Pons (tissue), 1 donor: ENCODE data around the gene DLX4.
A peak's percentile ranks its signal among the peaks of the same experiment; 100 is the strongest.

Experiments
- DNase-seq: peaks from one replicate; pipeline ENCODE4 v3.0.0-alpha.2; 2016; ENCODE audit warnings: low spot score

The DLX4 gene

DNA sequence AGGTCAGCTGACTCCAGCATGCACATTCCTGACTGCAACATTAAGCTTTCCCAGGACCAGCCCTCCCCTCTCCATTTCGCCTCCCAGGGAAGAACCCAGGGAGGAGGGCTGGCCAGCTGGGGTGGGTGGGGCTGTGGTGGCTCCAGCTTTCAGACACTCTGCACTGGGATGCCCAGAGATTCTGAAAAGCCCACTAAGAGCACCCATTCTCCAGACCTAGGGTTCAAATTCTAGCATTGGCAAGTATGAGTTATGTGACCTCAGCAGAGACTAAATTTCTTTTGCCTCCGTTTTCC, 18.2 kb downstream of the DLX4 start:
- DNase-seq, result no peak

DNA sequence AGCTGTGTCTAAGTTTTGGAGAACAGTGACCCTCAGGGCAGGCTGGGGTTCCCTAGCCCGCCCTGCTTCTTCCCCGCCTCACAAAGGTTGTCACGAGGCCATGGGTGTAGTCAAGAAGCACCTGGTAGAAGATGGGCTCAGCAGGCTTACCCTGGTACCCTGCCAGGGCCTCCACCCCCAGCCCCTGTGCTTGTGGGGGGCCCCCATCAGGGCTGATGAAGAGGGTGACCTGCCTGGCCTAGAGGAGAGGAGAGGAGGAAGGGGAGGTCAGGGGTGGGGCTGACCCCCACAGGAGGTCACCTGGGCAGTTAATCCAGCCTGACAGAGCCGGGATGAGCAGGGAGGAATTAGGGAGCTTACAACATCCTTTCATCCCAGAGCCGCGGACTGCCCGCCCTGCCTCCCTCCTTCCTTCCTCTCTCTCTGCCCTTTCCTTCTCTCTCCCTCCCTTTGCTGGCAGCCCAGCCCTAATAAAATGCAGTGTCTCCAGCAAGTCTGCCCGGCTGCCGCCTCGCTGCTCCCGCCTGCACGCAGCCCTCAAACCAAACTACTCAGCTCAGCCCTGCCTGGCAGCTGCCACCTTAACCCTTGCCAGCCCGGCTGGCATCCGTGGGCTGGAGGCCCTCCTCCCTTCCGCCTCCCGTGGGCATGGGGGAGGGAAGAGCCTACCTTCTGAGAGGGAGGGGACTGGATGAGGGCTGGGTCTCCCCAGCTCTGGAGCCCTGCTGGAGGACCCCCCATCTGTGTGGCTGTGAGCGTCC, 18.9 kb downstream of the DLX4 start:
- no peak for DNase-seq

DNA sequence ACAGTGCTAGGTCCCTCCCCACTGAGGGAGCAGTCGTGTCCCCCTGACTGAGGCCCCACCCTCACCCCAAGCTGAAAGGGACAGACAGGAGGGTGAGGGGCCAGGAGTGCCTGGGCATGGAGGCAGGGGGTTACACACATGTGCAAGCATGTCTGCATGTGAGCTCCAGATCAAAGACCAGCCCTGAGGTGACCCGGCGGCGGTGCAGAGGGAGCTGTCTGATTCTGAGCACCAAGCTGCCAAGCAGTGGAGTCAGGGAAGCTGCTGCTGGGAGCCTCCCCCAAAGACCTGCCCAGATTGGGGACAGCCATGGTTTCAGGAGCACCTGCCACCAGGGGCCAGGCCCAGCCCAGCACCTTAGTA, 20.5 kb downstream of the DLX4 start:
- no peak for DNase-seq

DNA sequence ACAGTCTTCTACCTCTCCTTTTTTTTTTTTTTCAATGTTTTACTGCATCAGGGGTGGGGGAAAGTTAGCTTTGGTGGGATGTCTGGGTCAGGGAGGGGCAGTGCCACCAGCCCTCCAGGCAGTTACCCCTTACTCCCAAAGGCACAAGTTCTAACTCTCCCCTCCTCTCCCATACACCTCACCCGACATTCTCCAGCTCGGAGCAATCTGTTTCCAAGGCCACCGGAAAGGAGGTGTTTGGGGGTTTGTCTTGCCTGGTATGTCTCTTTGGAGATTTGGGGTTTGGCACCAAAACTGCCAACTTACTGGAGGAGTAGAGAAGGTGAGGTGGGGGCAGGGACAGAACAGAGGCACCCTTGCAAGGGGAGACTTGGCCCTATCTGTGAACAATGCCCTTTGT, 21.3 kb downstream of the DLX4 start:
- no peak for DNase-seq

DNA sequence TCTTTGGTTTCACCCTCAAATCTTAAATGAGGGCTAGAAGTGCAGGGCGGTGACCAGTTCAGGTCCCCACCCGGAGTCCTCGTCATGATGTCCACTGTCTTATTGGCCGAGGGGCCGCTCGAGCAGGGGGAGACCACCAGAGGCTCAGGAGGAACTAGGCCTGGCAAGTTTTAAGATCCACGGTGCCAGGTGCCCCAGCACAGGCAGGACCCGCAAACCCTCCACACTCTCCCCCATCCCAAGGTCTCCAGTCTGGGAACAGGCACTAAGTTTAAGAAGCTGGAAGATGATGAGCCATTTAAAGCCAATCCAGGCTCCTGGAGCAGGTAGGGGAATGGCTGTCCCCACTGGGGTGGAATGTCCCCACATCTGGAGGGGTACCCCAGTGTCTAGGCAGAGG, 21.9 kb downstream of the DLX4 start:
- DNase-seq, result no peak

DNA sequence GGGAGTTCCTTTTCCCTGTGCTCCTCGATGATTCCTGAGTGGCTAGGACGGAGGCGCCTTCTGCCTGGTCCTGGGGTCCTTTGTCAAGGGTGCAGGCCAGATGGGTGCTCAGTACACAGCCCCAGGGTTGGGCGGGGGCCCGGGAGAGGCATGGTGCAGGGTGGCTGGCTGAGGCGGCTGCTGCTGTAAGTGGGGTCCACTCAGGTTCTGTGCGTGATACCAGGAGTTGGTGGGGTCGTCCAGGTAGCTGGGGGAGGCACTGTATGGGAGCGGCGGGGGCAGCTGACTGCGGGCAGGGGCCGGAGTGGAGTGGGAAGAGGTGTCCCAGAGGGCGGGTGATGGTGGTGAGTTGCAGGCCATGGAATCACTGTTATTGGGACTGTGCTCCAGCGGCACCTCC, 22.4 kb downstream of the DLX4 start:
- DNase-seq, result no peak

DNA sequence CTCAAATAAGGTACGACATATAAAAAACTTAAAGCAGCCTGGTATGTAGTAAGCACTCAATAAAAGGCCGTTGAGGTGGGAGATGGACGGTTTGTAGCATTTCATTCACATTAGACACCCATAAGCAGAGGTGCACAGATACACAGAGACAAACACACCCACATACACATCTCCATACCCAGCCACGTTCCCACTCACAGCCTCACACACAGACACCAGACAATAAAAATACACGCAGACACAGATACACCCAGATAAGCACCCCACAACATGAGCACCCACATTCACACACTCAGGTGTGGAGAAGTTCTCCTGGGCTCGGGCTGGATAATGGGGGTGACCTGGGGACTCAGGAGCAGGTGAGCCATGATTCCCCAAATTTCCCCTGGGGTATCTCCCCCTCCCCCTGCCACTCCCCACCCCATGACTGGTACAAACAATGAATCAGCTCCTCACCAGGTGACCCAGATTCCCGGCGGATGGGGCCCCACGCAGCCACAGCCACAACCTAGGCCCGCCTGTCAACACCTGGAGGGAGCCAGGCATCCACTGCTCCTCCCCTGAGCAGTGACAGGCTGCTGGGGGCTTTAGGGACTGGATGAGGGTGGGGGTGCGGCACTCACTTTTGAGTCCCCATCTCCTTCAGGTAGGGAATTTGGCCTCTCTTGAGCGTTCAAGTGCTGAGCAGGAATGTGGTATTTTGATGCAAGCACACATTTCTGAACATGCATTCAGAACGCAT, 23.4 kb downstream of the DLX4 start:
- DNase-seq, result no peak

DNA sequence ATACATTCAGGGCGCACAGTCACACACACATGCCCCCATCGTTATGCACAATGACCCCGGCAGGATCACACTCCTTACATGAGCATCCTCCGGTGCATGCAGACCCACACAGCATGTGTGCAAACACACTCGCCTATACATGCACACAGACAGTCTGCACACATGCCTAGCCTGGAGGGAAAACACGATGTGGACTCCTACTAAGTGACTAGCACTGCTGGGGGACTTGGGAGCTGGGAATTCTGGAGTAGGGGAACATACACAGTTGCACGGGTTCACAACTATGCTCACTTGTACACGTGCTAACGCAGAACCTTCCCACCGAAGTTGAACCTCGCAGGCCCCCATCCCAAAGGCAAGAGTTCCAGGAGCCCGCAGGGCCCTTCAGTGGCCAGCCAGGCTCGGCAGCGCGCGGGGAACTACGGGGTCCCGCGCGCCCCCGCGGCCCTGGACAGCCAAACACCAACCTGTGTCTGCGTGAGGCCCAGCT, 24.0 kb downstream of the DLX4 start:
- no peak for DNase-seq

DNA sequence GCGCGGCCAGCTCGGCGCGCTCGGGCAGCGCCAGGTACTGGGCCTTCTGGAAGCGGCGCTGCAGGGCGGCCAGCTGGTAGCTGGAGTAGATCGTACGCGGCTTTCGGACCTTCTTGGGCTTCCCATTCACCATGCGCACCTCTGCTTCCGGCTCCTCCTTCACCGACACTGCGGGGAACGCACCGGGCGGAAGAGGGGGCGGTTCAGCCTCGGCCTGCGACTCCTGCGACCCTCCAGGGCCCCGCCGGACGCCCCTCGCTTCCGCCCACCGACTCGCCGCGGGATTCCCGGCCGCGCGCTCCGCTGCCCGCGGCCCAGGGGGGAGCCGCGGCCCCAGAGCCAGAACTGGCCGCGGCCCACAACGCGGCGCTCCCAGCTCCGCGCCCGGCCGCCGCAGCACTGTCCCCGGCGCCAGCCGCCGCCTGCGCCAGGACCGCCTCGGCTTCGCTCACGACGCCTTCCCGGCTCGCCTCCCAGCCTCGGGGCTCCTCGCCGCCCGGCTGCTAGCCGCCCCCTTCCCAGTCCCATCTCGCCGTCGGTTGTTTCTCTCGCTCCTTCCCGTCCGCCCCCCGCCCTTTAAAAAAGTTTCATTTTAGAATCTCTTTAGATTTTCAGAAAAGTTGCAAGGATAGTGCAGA, 24.6 kb downstream of the DLX4 start:
- no peak for DNase-seq

DNA sequence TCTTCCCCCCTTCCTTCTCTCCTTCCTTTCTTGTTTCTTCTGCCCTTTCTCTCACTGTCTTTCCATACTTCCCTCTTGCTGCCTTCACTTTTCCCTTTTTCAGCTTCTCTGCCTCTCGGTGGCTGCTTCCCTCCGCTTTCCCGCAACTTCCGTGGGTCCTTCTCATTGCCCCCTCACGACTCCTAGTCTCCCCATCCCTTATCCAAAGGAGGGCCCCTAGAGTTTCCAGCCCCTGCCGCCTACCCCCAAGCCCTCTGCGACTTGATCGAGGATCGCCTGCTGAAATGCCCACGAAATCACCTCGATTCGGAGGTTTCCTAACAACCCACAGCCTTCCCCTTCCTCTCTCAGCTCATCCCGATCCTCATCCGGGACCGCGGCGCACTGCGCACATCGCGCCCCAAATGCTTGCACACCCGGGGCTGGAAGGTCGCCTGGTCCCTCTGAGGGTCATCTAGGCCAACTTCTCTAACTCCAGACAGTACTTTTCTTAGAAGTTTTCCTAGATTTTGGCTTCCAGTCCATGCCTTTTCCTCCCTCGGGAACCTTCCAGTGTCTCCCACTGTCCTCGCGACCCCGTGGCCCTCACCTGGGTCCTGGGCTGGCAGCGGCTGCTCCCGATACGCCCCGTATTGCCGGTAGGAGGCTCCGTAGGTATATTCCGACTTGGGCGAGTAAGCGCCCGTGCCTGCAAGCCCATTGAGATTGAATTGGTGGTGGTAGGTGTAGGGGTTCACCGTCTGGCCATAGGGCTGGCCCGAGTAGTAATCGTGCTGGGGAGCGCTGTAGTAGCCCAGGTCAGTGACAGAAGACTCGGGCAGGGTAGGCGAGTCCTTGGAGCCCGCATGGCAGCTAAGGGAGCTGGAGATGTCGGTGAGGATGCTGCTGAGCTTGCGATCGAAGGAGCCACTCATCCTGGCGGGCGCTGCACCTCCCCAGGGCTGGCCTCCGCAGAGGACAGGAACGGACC, 25.4 kb downstream of the DLX4 start:
- no peak for DNase-seq

DNA sequence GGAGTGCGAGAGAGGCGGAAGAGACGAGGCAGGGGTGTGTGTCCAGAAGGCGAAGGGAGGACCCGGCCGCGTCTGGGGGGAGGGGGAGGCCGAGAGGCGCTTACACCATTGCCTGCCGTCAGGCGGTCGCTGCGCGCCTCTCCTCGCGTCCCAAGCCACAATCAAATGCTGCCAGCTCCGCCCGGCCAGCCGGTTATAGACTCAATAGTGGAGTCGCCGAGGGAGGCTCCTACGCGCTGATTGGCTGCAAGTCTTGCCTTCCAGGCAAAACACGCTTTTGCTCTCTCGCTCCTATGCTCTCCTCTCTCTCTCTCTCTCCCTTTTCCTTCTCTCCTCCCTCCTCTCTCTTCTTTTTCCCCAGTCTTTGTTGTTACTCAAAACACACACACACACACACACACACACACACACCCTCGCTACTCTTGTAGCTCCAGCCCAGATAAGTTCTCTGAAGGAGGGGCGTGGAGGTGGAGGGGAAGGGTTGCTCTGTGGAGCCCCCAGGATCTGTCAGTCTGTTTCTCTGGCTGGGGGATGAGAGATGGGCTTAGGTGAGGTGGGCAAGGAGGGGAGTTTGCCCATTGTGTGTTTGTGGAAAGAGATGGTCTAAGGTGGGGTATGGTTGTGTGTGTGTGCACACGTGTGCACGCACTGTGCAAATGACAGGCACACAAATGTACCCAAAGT, 26.2 kb downstream of the DLX4 start, which contains the start of gene DLX3:
Gene DLX3, minus strand, starts transcription at position 170 of the 684 bp plus-strand sequence. CDS start 226 bp downstream, outside the sequence.
- DNase-seq, result no peak

DNA sequence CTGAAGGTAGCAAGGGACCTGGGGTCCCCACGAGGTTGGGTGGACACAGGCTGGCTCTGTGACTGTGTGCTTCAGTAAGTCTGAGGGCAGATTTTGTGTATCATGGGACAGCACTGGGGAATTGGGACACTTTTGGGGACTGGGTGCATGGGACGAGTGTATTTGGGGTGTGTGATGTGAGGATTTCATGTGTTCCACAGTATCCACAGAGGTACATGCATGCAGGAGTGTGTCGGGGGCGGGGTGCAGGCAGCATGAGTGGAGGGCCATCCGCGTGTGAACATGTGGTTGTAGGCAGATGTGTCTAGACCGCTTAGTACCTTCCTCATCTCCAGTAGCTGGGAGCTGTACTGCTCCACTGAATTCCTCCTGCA, 27.1 kb downstream of the DLX4 start:
- DNase-seq, result no peak

DNA sequence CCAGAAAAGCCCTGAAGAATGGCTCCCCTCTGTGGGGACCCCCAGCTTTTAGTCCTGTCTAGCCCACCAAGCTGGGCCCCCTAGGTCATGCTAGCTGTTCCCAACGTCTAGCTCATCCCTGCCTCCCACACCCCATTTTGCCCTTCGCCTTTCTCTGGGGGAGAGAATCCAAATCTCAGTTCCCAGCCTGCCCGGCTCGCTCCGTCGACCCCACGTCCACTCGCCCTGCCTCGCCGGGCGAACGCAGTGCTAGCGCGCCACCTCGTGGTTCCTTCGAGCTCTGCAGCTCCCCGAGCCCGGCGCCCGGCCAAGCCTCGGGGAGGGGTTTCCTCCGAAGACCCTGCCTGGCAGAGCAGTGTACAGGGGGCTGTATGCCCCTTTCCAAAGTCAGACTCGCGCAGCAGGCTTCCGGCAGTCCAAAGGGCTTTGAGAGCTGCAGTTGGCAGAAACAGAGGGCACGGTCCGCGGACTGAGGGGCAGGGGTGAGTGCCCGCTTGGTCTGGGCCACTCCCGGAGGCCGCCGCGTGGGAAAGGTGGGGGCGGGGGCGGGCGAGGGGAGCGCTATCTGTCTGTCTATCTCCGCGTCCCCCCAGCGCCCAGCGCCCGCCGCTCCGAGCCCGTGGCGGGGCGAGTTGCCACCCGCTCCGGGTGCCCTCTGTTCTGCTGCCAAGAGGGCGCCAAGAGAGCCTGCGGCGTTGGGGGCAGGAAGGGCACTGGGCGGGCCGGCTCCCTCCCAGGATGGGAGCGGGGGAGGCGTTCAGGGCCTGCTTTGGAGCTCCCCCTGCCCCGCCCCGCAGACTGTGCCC, 27.7 kb downstream of the DLX4 start:
- DNase-seq, result no peak

DNA sequence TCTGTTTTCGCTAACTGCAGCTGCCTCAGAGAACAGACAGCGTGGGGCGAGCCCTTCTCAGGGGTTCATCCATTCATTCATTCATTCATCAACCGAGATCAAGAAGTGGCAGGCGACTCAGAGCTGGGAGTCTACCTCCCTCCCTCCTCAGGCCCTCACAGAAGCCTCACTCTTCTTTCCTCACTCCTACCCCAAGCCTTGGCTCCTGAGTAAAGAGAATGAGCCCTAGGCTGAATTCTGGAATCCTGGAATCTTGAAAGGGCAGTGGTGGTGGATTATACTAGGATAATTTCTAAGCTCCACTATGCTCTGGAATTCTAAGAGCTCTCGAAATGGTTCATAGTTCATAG, 28.3 kb downstream of the DLX4 start:
- DNase-seq, result no peak

DNA sequence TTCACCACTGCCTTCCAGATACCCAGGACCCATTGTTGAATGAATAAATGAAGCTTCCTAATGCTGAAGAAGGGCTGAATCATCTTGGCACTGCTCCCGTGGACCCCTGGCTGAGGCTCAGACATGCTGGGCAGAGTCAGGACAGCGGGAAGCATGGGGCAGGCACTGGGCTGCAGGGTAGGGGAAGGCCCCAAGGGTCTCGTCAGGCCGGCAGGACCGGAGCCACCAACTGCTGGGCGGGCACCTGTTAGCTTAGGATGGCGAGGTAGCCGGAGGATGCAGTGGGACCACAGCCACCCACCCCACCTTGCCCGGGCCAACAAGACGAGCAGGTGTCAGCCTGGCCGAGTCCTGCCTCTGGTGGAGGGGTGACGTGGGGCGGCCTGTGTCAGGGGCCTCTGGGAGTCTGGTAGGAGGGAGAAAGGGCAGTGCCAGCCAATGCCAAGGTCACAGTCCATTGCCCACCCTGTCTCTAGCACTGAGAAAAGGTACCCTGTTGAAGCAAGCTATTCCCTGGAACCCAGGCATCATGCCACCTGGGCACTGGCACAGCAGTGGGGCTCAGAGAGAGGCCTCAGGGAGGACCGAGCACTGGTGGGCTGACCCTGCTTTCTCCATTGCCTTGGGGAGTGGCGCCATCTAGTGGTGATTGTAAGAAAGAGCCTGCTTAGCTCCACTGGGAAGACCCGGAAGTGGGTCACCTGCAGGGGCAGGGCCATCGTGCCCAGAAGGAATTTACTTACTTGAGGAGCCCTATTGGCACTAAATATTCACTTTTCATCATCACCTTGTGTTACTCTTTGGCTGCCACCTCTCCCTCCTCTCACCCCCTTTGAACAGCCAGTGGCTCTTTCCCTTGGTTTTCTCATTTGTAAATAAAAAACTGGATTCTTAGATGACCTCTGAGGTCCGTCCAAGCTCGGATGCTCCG, 29.0 kb downstream of the DLX4 start:
- peak; percentile 84 for DNase-seq

DNA sequence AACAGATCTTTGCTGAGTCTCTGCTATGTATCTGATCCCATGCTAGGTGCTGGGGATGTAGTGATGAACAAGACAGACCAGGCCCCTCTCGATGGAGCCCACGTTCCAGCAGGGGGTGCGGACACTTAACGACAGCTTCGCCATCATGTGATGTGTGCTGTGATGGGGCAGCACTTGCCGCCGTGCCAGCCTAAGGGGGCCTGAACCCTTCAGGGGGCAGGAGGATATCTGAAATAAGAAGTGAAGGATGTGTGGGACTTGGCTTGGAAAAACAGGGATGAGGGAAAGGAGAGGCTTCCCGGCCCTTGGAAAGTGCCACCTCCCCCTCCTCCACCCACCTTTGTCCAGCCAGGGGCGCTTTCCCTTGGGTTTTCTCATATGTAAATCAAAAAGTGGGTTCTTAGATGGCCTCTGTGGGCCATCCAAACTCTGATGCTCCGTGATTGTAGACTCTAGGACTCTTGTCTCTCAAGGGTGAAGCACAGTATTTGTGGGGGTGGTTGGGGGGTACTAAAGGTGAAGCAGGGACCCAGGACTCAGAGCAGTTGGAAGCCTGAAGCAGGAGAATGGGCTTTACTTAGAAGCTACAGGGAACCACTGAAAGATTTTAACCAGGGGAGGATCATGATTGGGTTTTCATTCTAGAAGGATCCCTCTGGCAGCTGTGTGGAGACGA, 30.0 kb downstream of the DLX4 start:
- no peak for DNase-seq

DNA sequence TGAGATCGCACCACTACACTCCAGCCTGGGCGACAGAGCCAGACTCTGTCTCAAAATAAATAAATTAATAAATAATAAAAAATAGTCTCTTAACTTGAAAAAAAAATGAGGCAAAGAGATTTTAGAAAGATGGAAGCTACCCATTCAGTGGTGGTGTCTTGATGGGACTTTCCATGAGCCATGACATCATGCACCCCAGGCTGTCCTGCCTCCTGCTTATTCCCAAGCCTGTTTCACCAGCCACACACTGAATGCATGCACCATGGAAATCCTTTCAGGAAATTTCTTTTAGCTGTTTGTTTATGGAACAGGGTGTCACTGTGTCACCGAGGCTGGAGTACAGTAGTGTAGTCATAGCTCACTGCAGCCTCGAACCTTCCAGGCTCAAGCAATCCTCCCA, 34.9 kb downstream of the DLX4 start:
- DNase-seq, result no peak

DNA sequence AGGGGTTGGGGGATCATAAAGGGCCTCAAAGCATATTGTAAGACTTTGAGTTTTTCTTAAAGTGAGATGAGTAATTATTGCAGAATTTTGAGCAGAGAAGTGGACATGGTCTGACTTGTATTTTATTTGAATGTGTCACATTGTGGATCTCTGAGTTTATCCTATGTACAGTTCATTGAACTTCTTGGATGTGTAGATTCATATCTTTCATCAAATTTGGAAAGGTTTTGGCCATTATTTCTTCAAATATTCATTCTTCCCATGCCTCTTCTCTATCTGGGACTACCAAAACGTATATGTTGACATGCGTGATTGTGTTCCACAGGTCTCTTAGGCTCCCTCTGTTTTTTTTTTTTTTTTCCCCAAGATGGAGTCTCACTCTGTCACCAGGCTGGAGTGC, 40.3 kb downstream of the DLX4 start:
- no peak for DNase-seq

DNA sequence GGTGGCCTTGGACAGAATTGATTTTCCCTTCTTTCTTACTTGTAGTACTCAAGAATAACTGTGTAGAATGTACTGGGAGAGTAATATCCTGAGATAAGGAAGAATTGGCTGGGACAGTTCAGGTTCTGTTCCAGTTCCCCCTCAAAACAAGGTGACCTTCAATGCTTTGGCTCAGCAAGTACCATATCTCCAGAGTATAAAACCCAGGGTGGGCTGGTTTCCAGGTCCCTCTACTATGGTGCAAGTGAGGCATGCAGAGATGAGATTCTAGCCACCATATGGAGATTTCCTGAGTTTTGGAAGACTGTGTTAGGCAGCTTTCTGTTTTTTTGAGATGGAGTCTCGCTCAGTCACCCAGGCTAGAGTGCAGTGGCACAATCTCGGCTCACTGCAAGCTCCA, 44.1 kb downstream of the DLX4 start:
- no peak for DNase-seq
